Erythroblast (primary cell): ENCODE results near the gene POFUT2.

Source experiments
- GATA1 ChIP-seq: IDR thresholded peaks from 2 replicates; pipeline ENCODE4 v1.6.1; 2011; ENCODE audit warnings: low read depth, mild to moderate bottlenecking, control low read depth, low read length, moderate library complexity
- POLR2A ChIP-seq: IDR thresholded peaks from 2 replicates; pipeline ENCODE4 v1.6.1; 2011; ENCODE audit warnings: mild to moderate bottlenecking, low read length

GRCh38 chr21:45305836-45306235 is 18.1 kb upstream of the POFUT2 start:
- TF ChIP-seq POLR2A (no peak), GATA1 (no peak)
